Ovary (tissue), 3 donors: ENCODE data around the gene PPP1R1A.

Experiments
- CTCF ChIP-seq, 3 donors: fragments of 450-650 bp in 2 of 3; fragments of 200-600 bp in 1 of 3; IDR thresholded peaks; one replicate each; pipeline versions ENCODE4 v1.5.1 to v1.8.0; 2016 to 2022; ENCODE audit warnings: antibody characterized with exemption in 3 of 3, mild to moderate bottlenecking in 1 of 3
- POLR2A ChIP-seq: fragments of 450-650 bp; IDR thresholded peaks from one replicate; pipeline ENCODE4 v1.6.1; 2017; ENCODE audit warnings: antibody characterized with exemption, mild to moderate bottlenecking, moderate library complexity
- donor health status: DM: no; HTN: no; CAD: no.

- TF ChIP-seq CTCF (IDR thresholded peaks at IDR 0.05): no peak
- no peak for TF ChIP-seq POLR2A
These were observed 53.0 kb downstream of the PPP1R1A start for GRCh38 chr12:54535474-54535873.
